Activated CD8-positive, alpha-beta T cell treated with anti-CD3 and anti-CD28 coated beads for 36 hours (primary cell): Measurements from ENCODE around the gene PREX1. TPM values are rescaled to one million over a fixed set of nuclear protein-coding genes. Genes with fewer than 3 reads are reported as not detected.

Experiments
- ATAC-seq: fragments of 200-7000 bp; cut with Tn5 transposase; one replicate; pipeline ENCODE4 v1.10.0; 2021; ENCODE audit warnings: mild to moderate bottlenecking, moderate library complexity
- CTCF ChIA-PET: fragments of 350-600 bp; sonication (Branson Sonifier 250); formaldehyde crosslinking; loops from one replicate; lab custom pipeline; 2021; ENCODE audit warnings: antibody characterized with exemption; lab: Charles Lee
- POLR2A ChIA-PET: fragments of 350-600 bp; sonication (Branson Sonifier 250); formaldehyde crosslinking; loops from one replicate; lab custom pipeline; 2021; ENCODE audit warnings: antibody characterized with exemption; lab: Charles Lee
- DNase-seq: peaks from one replicate; pipeline ENCODE4 v3.0.0-alpha.2; 2020
- H3K27ac Mint-ChIP-seq: one replicate; pipeline ENCODE4 v1.8.0; 2021; ENCODE audit warnings: mild to moderate bottlenecking, mixed read lengths
- H3K27me3 Mint-ChIP-seq: one replicate; pipeline ENCODE4 v1.8.0; 2021; ENCODE audit warnings: mixed read lengths
- H3K36me3 Mint-ChIP-seq: one replicate; pipeline ENCODE4 v1.8.0; 2021; ENCODE audit warnings: low read depth, mixed read lengths
- H3K4me1 Mint-ChIP-seq: one replicate; pipeline ENCODE4 v1.8.0; 2021; ENCODE audit warnings: low read depth, mixed read lengths
- H3K4me3 Mint-ChIP-seq: one replicate; pipeline ENCODE4 v1.8.0; 2021; ENCODE audit warnings: mild to moderate bottlenecking, moderate library complexity, mixed read lengths
- H3K9me3 Mint-ChIP-seq: one replicate; pipeline ENCODE4 v1.8.0; 2021; ENCODE audit warnings: mixed read lengths
- intact Hi-C: fragments of 100-400 bp; cut with micrococcal nuclease; formaldehyde crosslinking; loops from one replicate; pipeline ENCODE4 v1.10.0; 2022
- total RNA-seq, 2 experiments: library from RNA; stranded (reverse); gene quantifications; one replicate each; pipeline ENCODE4 v1.2.3, GENCODE V29; 2021
- TF ChIP-seq, protein P1 (sequence below): fragments of 200-600 bp; IDR thresholded peaks from one replicate; pipeline ENCODE4 v1.8.0; 2022; ENCODE audit warnings: antibody characterized with exemption, mild to moderate bottlenecking

PREX1 gene
- total RNA-seq, 2 experiments from 2014 or later: 79.7 to 80.5 TPM

- no peak overlapping the region for H3K27ac Mint-ChIP-seq
- POLR2A ChIA-PET: no interaction called here
- H3K27me3 Mint-ChIP-seq: no peaks in the 10 kb centered on the region
- TF ChIP-seq, protein P1, sequence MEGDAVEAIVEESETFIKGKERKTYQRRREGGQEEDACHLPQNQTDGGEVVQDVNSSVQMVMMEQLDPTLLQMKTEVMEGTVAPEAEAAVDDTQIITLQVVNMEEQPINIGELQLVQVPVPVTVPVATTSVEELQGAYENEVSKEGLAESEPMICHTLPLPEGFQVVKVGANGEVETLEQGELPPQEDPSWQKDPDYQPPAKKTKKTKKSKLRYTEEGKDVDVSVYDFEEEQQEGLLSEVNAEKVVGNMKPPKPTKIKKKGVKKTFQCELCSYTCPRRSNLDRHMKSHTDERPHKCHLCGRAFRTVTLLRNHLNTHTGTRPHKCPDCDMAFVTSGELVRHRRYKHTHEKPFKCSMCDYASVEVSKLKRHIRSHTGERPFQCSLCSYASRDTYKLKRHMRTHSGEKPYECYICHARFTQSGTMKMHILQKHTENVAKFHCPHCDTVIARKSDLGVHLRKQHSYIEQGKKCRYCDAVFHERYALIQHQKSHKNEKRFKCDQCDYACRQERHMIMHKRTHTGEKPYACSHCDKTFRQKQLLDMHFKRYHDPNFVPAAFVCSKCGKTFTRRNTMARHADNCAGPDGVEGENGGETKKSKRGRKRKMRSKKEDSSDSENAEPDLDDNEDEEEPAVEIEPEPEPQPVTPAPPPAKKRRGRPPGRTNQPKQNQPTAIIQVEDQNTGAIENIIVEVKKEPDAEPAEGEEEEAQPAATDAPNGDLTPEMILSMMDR: no peak
- DNase-seq (no peak), ATAC-seq (no peak)
- intact Hi-C loops: no loop called here
- peaks cover 48% of the 10 kb centered on the region for H3K36me3 Mint-ChIP-seq
- CTCF ChIA-PET: no interaction called here
- H3K4me1 Mint-ChIP-seq: no peaks in the 10 kb centered on the region
- no peaks in the 10 kb centered on the region for H3K9me3 Mint-ChIP-seq
- no peak overlapping the region for H3K4me3 Mint-ChIP-seq
Observed at GRCh38 chr20:48651271-48651670, 176.5 kb downstream of the PREX1 start.

DNA sequence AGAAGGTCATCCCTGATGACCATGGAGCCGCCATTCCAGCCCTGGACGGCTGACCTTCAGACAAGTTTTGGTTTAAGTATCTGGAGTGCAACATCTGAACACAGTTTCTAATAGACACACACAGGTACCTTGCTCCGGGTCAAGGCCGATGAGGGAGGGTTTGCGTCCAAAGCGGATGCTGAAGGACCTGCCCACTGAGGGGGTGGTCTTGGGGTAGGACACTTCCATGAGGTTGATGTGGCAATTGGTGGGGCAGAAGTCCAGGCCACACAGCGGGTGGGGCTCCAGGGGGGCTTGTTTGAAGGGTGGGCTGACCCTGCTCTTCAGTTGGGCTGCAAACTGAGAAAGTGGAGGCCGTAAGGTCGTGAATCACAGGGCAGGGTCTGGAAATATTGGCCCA is 177.9 kb downstream of the PREX1 start:
- Mint-ChIP-seq H3K27ac (no peak overlapping the region), H3K4me1 (no peaks in the 10 kb centered on the region)
- intact Hi-C loops: no loop called here

DNA sequence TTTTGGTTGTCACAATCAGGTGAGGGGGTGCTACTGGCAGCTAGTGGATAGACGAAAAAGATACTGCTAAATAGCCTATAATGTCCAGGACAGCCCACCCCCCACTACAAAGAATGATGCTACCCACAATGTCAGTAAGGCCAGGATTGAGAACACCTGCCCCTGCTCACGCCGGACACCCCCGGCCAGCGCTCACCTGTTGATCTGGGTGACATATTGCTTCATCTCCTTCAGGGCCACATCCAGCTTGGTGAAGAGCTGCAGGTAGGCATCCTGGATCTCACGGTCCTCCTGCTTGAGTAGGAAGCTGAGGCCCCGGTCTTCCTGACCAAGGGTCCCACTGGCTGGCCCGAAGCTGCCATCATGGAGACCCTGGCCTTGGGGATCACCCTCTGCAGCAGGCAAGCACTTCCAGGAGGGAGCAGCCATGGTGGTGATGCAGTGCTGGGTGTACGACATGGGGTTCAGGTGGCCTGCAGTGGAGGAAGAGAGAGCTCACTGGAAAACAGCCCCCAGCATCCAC is 178.6 kb downstream of the PREX1 start:
- POLR2A ChIA-PET: no interaction called here

More for the DNA sequence above, 177.9 kb downstream of the PREX1 start:
- ChIA-PET CTCF (interaction anchor here (1.3 kb wide), 1 partner anchor 13 kb away, joined by 3 read pairs; no protein-coding TSS in a partner anchor), POLR2A (no interaction called here)
- H3K4me3 Mint-ChIP-seq: no peak overlapping the region
- TF ChIP-seq, protein P1: no peak
- H3K9me3 Mint-ChIP-seq: no peaks in the 10 kb centered on the region
- ATAC-seq: no peak
- no peaks in the 10 kb centered on the region for H3K27me3 Mint-ChIP-seq
- DNase-seq: no peak
- peaks cover 47% of the 10 kb centered on the region for H3K36me3 Mint-ChIP-seq

DNA sequence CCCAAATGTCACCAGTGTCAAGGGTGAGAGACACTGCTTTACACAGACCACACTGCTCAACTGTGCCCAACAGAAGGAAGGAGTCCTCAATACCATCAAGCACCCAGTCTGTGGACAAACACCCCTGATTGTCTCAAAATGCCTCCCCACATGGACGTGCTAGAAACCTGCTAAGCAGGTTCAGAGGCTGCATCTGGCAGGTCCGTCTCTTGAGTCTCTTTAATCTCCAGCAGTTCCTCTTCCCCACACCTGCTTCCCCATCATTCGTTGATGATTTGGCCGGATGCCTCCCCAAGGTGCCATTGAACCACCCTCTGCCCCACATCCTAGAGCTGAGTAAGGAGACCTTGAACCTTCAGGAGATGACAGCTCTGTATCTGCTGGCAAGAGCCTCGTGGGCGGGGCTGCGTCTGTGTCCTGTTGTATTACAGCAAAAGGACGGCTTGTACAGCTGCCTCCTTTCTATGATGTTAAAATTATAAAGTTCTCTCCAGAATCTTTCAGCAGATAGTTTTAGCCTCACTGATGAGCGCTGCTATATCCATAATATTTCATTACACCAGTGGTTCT is 179.2 kb downstream of the PREX1 start:
- Mint-ChIP-seq H3K4me3 (no peak overlapping the region), H3K9me3 (no peaks in the 10 kb centered on the region), H3K36me3 (peaks cover 50% of the 10 kb centered on the region), H3K27me3 (no peaks in the 10 kb centered on the region), H3K27ac (no peak overlapping the region), H3K4me1 (no peaks in the 10 kb centered on the region)
- ChIA-PET CTCF (interaction anchor here (1.0 to 2.8 kb wide), 2 partner anchors 9 to 27 kb away, joined by 4 to 11 read pairs; no protein-coding TSS in a partner anchor), POLR2A (no interaction called here)
- DNase-seq (no peak), ATAC-seq (no peak)
- TF ChIP-seq, protein P1: no peak
- intact Hi-C loops: no loop called here

More for the DNA sequence above, 178.6 kb downstream of the PREX1 start:
- H3K27ac Mint-ChIP-seq: no peak overlapping the region
- H3K4me1 Mint-ChIP-seq: no peaks in the 10 kb centered on the region
- CTCF ChIA-PET: interaction anchor here (1.0 to 1.3 kb wide), 2 partner anchors 13 to 28 kb away, joined by 3 to 4 read pairs; no protein-coding TSS in a partner anchor
- no peak overlapping the region for H3K4me3 Mint-ChIP-seq
- no peaks in the 10 kb centered on the region for H3K9me3 Mint-ChIP-seq
- intact Hi-C loops: no loop called here
- no peak for DNase-seq
- H3K36me3 Mint-ChIP-seq: peaks cover 47% of the 10 kb centered on the region
- H3K27me3 Mint-ChIP-seq: no peaks in the 10 kb centered on the region
- ATAC-seq: no peak
- TF ChIP-seq, protein P1: no peak

DNA sequence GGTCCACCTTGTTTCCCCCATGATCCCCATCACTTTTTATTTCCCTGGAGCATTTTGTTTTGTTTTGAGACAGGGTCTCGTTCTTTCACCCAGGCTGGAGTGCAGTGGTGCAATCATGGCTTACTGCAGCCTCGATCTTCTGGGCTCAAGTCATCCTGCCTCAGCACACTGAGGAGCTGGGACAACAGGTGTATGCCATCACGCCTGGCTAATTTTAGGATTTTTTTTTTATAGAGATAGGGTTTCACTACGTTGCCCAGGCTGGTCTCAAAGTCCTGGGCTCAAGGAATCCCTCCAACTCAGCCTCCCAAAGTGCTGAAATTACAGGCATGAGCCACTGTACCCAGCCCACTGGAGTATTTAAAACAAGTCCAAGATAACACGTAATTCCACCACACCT is 179.9 kb downstream of the PREX1 start:
- intact Hi-C loops: no loop called here
- Mint-ChIP-seq H3K27me3 (no peaks in the 10 kb centered on the region), H3K9me3 (no peaks in the 10 kb centered on the region), H3K36me3 (peaks cover 48% of the 10 kb centered on the region), H3K27ac (no peak overlapping the region), H3K4me3 (no peak overlapping the region), H3K4me1 (no peaks in the 10 kb centered on the region)
- CTCF ChIA-PET: interaction anchor here (0.8 to 2.8 kb wide), 2 partner anchors 9 to 1443 kb away, joined by 3 to 11 read pairs; no protein-coding TSS in a partner anchor
- ATAC-seq (no peak), DNase-seq (no peak)
- TF ChIP-seq, protein P1: no peak
- POLR2A ChIA-PET: no interaction called here
